ENCODE measurements around the gene SRGAP2. TPM values are rescaled to one million over a fixed set of nuclear protein-coding genes. Genes with fewer than 3 reads are reported as not detected.
"Not testable (repeated sequence)": the region's sequence is repeated elsewhere in the genome, so short reads cannot be mapped to it uniquely, and the experiment has no call there.

SRGAP2 gene
- total RNA-seq, 1 donor from 2014 or later: 33.9 TPM

DNA sequence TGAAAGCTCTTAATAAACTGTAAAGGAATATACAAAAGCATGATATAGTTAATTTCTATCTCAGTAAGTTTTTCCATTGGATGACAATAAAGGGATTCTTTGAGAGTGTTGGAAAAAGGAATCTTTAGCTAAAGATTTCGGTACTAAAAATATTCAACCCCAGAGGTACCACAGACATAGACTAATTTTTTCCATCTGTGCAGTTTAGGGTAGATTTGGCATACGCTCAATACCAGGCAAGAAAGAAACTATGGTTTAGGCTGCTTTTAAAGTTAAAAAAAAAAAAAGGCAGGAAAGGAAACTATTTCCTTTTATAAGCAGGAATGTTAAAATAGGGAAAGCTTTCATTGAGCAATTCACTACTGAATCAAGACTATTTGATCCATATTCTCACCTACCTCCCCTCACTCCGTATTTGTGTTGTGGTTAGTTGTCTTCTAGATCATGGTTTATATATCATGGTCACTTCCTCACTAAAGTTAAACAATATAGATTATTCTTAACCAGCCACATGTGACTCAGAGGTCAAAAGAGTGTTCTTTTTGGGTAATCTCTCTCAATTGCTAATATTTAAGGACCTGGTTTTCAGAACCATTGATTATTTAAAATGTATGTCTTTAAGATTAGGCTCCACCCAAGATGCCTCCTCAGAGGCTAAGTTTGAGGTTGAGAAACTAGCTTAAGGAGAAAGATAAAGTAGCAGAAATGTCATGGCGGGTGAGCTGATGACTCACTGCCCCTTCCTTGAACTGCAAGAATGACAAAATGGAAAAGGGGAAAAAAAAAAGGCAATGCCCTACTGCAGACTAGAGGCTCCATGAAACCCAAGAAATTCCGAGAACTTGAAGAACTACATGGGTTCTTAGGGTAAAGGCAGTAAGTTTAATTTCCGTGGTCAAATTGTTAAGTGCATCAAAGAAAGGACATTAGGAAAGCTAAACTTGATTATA, 20.7 kb upstream of the SRGAP2 start:
- H3K27ac Mint-ChIP-seq; H3K4me3 Mint-ChIP-seq (ENCODE audit: low read depth); H3K9me3 Mint-ChIP-seq (ENCODE audit: low read depth); H3K36me3 Mint-ChIP-seq (ENCODE audit: insufficient read depth); DNase-seq (ENCODE audit: low spot score, unreplicated experiment); H3K27me3 Mint-ChIP-seq; H3K4me1 Mint-ChIP-seq (ENCODE audit: low read depth): not testable (repeated sequence)

DNA sequence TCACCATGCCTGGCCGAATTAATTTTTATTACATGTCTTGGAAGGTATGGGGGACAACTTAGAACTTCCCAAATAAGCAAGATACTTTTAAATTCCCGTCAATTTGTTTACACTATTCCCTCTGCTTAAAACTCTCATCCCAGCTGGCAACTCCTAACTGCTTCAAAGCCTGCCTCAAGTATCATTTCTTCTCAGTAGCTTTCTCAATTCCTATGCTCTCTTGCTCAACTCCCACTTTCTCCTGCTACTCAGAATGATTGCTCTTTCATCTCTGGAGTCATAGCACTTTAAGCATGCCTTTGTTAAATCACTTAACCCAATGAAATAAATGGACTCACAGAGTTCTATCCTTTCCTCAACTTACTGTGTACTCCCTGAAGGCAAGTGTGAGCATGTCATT, 19.6 kb upstream of the SRGAP2 start:
- H3K27me3 Mint-ChIP-seq; H3K4me1 Mint-ChIP-seq (ENCODE audit: low read depth); H3K9me3 Mint-ChIP-seq (ENCODE audit: low read depth); H3K36me3 Mint-ChIP-seq (ENCODE audit: insufficient read depth); H3K4me3 Mint-ChIP-seq (ENCODE audit: low read depth); H3K27ac Mint-ChIP-seq; DNase-seq (ENCODE audit: low spot score, unreplicated experiment): not testable (repeated sequence)

DNA sequence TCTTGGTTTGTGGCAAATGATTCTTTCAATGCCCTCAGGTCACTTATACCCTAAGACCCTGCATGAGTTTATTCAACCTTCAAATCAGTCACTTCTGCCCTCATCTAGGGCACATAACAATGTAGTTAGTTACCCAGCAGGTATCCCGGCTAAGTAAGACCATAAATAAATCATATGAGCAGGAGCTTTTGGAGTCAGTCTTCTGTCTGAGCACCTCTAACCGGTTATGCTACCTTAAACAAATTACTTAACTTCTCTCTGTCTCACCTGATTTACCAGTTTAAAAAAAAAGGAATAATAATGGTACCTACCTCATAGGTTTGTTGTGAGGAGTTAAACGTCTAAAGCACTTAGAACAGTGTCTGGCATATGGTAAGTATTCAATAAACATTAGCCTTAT, 17.6 kb upstream of the SRGAP2 start:
- H3K9me3 Mint-ChIP-seq (ENCODE audit: low read depth); H3K36me3 Mint-ChIP-seq (ENCODE audit: insufficient read depth); H3K27me3 Mint-ChIP-seq; H3K27ac Mint-ChIP-seq; DNase-seq (ENCODE audit: low spot score, unreplicated experiment); H3K4me1 Mint-ChIP-seq (ENCODE audit: low read depth); H3K4me3 Mint-ChIP-seq (ENCODE audit: low read depth): not testable (repeated sequence)

- H3K27me3 Mint-ChIP-seq; H3K36me3 Mint-ChIP-seq (ENCODE audit: insufficient read depth); H3K4me1 Mint-ChIP-seq (ENCODE audit: low read depth); DNase-seq (ENCODE audit: low spot score, unreplicated experiment); H3K9me3 Mint-ChIP-seq (ENCODE audit: low read depth); H3K4me3 Mint-ChIP-seq (ENCODE audit: low read depth); H3K27ac Mint-ChIP-seq: not testable (repeated sequence)
Measured at GRCh38 chr1:206186826-206187225, 16.5 kb upstream of the SRGAP2 start.

DNA sequence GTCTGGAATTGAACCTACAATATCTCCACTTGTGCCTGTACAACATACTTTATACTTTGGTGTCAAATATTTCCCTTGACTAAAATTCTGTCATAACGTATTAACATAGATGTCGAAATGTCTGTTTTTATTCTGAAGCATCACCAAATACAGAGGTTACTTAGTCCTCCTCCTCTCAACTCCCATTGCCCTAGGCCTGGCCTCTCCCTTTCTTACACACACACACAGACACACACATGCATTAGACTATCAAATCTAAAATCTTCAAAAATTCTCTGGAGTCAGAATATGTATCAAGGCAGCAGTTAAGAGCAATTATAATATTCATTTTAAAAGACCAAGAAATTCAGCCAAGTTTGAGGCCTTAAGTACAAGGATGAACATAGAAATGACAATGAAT, 8.2 kb upstream of the SRGAP2 start:
- DNase-seq (ENCODE audit: low spot score, unreplicated experiment); H3K27ac Mint-ChIP-seq; H3K36me3 Mint-ChIP-seq (ENCODE audit: insufficient read depth); H3K4me1 Mint-ChIP-seq (ENCODE audit: low read depth); H3K27me3 Mint-ChIP-seq; H3K9me3 Mint-ChIP-seq (ENCODE audit: low read depth); H3K4me3 Mint-ChIP-seq (ENCODE audit: low read depth): not testable (repeated sequence)

DNA sequence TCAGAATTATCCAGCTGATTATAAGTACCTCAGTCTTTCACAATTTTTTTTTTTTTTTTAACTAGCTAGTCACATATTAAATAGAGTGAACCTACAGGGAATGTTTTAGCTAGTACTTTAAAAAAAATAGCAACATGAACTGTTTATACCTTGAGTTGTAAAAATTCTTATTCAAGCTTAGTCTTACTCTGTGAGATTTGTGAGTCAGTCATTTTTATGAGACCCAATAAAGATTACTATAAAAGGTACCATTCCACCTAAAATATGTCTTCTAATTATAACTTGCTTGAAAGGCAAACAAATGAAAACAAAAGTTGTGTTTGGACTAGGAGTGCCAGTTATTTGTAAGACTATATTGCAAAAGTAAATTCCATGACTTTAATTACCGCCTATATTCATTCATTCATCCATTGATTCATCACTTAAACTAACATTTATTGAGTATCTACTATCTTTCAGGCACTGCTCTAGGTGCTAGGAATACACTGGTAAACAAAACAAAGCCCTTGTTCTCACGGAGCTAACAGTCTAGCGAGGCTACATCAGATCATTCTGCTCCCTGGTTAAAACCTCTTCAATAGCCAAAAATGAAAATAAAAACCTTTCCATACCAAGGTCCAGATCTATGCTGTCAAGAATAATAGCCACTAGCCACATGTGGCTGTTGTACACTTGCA, 6.5 kb upstream of the SRGAP2 start:
- not testable (repeated sequence) for H3K4me3 Mint-ChIP-seq (ENCODE audit: low read depth); H3K4me1 Mint-ChIP-seq (ENCODE audit: low read depth); H3K27me3 Mint-ChIP-seq; DNase-seq (ENCODE audit: low spot score, unreplicated experiment); H3K27ac Mint-ChIP-seq; H3K36me3 Mint-ChIP-seq (ENCODE audit: insufficient read depth); H3K9me3 Mint-ChIP-seq (ENCODE audit: low read depth)

DNA sequence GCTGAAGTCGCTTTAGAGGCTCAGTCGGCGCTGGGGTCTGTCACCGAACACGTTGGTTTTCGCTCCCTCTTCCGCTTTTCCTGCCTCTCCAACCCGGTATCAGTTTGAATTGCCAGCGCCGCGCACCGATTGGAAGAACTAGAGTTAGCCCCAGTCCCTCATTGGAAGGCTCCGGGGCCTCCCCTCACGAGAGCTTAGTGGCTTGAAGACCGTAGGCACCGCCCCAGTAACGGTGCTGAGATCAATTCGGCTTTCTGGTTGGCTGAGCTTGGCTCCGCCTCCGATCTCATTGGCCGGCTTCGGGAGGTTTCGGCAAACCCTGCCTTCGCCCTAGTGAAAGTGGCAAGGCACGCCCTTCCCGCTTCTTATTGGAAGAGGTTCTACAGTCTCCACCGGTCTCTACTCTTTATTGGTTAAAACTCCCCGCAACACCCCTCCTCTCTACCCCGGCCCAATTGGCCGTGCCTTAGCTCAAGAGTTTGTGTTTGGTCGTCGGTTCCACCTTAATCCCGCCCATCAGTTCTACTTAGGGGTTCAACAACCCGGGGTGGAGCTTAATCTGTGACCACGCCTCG, 465 bp upstream of the SRGAP2 start, which contains the start of gene FAM72A:
TSS of gene FAM72A (minus strand) at position 51 of the 575 bp plus-strand sequence. CDS start 814 bp downstream, outside the sequence.
- not testable (repeated sequence) for H3K36me3 Mint-ChIP-seq (ENCODE audit: insufficient read depth); H3K9me3 Mint-ChIP-seq (ENCODE audit: low read depth); H3K27me3 Mint-ChIP-seq; H3K27ac Mint-ChIP-seq; H3K4me1 Mint-ChIP-seq (ENCODE audit: low read depth)
- peak within 1 kb of the TSS; percentile 72 for H3K4me3 Mint-ChIP-seq (ENCODE audit: low read depth)
- DNase-seq (ENCODE audit: low spot score, unreplicated experiment): peak; percentile 93

DNA sequence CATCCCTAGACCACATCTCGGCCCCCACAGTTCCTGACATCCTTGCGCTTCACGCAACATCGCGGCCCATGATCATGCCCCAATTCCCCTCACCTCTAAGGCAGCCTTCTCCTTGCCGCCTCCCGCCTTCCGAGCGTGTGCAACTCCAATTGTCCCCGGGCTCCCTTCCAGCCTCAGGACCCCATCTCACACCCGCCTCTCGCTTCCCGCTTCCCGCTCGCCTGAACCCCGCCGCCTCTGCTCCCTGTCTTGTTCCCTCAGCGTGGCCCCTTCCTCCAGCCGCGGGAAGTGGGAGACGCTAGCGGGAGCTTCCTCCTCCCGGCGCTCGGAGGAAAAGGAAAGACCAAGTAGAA, 794 bp downstream of the SRGAP2 start:
- peak overlapping the region; percentile 52 for H3K4me3 Mint-ChIP-seq (ENCODE audit: low read depth)
- H3K4me1 Mint-ChIP-seq (ENCODE audit: low read depth): not testable (repeated sequence)

GRCh38 chr1:206204871-206205270, 1.5 kb downstream of the SRGAP2 start:
- H3K4me1 Mint-ChIP-seq (ENCODE audit: low read depth); H3K36me3 Mint-ChIP-seq (ENCODE audit: insufficient read depth); H3K27me3 Mint-ChIP-seq; H3K9me3 Mint-ChIP-seq (ENCODE audit: low read depth); DNase-seq (ENCODE audit: low spot score, unreplicated experiment); H3K27ac Mint-ChIP-seq: not testable (repeated sequence)
- peak overlapping the region; percentile 74 for H3K4me3 Mint-ChIP-seq (ENCODE audit: low read depth)

More for the DNA sequence above, 794 bp downstream of the SRGAP2 start:
- H3K27me3 Mint-ChIP-seq; H3K36me3 Mint-ChIP-seq (ENCODE audit: insufficient read depth); H3K9me3 Mint-ChIP-seq (ENCODE audit: low read depth); DNase-seq (ENCODE audit: low spot score, unreplicated experiment); H3K27ac Mint-ChIP-seq: not testable (repeated sequence)

DNA sequence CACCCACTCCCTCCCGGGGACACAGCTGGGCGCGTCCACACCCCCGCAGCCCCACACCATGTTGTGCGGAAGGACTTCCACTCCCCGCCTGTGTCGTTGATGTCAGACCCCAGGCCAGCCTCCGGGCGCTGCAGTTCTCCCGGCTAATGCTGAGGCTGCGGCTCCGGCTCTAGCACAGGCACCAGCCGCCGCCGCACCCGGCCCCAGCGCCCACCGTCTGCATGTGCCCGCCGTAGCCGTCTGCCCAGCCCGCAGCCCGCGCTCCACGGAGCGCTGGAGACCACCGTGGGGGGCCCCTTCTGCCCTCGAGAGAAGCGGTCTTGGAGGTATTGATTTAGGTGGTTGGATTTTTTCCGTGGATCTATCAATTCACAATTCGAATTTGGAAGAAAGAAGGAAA, 2.2 kb downstream of the SRGAP2 start:
- H3K36me3 Mint-ChIP-seq (ENCODE audit: insufficient read depth); H3K27ac Mint-ChIP-seq; H3K4me3 Mint-ChIP-seq (ENCODE audit: low read depth); DNase-seq (ENCODE audit: low spot score, unreplicated experiment); H3K9me3 Mint-ChIP-seq (ENCODE audit: low read depth); H3K4me1 Mint-ChIP-seq (ENCODE audit: low read depth); H3K27me3 Mint-ChIP-seq: not testable (repeated sequence)

- H3K27ac Mint-ChIP-seq; H3K4me1 Mint-ChIP-seq (ENCODE audit: low read depth); H3K36me3 Mint-ChIP-seq (ENCODE audit: insufficient read depth); DNase-seq (ENCODE audit: low spot score, unreplicated experiment); H3K4me3 Mint-ChIP-seq (ENCODE audit: low read depth); H3K9me3 Mint-ChIP-seq (ENCODE audit: low read depth); H3K27me3 Mint-ChIP-seq: not testable (repeated sequence)
Measured at GRCh38 chr1:206210802-206211201, 7.5 kb downstream of the SRGAP2 start.

- not testable (repeated sequence) for H3K27me3 Mint-ChIP-seq; H3K4me3 Mint-ChIP-seq (ENCODE audit: low read depth); H3K4me1 Mint-ChIP-seq (ENCODE audit: low read depth); H3K27ac Mint-ChIP-seq; H3K36me3 Mint-ChIP-seq (ENCODE audit: insufficient read depth); DNase-seq (ENCODE audit: low spot score, unreplicated experiment); H3K9me3 Mint-ChIP-seq (ENCODE audit: low read depth)
Measured at GRCh38 chr1:206215600-206216392, 12.5 kb downstream of the SRGAP2 start.

Data from progenitor cell of endocrine pancreas (in vitro differentiated cells).